Stimulated activated CD8-positive, alpha-beta memory T cell treated with anti-CD3 and anti-CD28 coated beads, Interleukin-4, amount 100 ng/mL, for 1 hour (primary cell): ENCODE data around the gene STK25.
A peak's percentile ranks its signal among the peaks of the same experiment; 100 is the strongest.
"Not testable (repeated sequence)": the region's sequence is repeated elsewhere in the genome, so short reads cannot be mapped to it uniquely, and the experiment has no call there.

Experiments used
- DNase-seq, 2 donors: peaks; one replicate each; pipeline ENCODE4 v3.0.0-alpha.2; 2020; ENCODE audit warnings: low read depth in 2 of 2, low spot score in 1 of 2

Gene STK25

GRCh38 chr2:241467777-241468475 is 40.5 kb downstream of the STK25 start:
- DNase-seq = no peak

- DNase-seq = no peak
These were observed 42.2 kb downstream of the STK25 start for GRCh38 chr2:241466230-241466629.

DNA sequence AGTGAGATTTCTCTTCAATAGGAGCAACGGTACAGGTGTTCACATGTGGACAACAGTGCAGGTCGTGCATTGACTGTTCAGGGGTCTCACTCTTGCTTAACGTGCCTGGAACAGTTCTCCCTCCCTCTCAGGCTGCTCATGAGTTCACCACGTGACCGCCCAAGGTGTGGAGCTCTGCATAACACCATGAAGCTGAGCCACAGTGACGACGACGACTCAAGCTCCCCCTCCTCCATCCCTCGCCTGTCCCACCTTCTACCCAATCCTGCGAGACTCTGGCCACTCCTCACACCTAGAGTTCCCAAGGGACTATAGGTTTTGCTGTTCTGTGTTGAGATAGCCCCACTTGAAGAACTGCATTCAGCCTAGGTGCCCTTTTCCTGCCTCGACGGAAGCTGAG is 42.8 kb downstream of the STK25 start:
- DNase-seq = no peak

- DNase-seq = no peak
These were observed 44.9 kb downstream of the STK25 start for GRCh38 chr2:241463276-241464135.

DNA sequence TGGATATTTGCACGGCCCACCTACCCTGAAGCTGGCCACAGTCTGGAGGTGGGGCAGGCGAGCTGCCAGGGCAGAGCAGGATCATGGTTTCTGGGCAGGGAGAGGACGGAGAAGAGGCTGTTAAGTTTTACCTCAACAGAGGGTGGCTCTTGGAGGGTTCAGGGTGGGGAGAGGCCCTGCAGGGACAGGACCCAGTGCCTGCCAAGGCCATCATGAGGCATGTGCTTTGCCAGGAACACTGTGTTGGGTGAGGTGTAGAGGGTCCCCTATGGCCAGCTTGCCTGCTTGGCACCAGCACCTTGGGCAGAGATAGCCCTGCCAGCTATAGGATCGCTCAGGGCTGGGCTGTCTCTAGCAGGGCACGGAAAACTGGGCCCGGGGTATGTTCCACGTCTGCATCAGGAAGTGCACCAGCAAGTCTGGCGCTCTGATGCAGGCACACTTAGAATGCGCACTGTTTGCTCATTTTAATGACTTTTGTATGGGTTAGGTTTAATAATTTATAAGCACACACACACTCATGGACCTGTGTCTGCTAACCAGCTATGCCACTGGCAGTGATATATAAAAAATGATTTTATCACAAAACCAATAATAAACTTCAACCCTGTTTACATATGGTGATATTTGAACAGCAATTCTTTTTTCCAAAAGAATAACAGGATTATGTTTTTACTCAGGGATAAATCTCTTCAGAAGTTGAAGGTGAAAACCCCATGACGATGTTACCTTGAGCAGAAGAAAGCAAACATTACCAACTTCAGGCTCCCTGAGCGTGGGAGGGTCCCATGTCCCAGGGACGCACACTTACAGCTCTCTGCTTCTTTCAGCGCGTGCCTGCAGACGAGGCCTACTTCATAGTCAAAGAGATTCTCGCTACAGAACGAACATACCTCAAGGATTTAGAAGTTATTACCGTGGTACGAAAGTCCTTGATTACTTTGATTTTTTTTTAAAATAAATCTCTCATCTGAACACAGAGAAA is 46.4 kb downstream of the STK25 start:
- DNase-seq = no peak

DNA sequence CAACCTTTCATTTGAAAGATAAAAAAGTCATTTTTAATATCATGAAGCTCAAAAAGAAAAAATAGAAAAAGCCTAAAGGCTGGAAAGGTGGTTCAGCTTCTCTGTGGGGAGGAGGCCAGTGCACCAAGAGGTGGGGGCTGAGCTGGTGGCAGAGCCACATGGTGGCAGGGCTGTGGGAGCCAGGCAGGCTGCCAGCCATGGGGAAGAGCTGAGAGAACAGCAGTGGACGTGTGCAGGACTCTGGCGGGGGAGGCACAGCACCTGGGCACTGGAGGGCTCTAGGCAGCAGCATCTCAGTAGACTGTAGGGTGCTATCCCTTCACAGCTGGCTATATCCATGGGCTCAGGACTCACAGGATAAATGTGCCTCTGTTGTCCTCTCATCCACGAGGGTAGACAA is 47.8 kb downstream of the STK25 start:
- DNase-seq = no peak

DNA sequence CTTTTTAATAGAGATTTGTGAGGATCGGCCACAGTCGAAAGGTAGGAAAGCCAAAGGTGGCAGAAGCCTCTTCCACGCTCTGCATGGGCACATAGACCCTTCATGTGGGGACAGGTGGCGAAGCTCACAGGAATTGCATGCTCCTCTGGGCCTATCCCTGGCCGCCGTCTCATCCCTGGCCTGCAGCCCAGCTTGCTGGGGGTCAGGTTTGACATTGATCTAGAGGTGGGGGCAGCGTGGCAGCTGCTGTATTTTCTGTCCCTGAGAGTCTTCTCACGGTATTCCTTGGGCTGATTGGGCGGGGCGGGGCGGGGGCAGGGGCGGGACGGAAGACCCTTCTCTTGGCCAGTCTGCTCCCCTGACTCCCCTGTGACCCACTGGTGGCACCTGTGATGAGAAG is 48.9 kb downstream of the STK25 start:
- no peak for DNase-seq

GRCh38 chr2:241458687-241459086 is 49.7 kb downstream of the STK25 start:
- no peak for DNase-seq

DNA sequence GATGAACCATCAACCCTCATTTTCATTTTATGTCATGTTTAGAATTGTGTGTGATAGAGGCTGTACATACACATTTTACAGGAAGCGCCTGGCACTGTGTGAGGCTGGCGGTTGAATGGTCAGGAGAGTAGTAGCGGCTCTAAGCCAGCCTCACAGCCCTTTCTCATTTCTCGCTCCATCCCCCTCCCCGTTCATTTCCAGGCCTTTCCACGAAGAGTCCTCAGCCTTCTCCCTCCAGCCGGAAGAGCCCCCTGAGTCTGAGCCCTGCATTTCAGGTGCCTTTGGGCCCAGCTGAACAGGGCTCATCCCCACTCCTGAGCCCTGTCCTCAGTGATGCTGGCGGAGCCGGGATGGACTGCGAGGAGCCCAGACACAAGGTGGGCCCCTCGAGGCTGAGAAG is 51.8 kb downstream of the STK25 start:
- no peak for DNase-seq

GRCh38 chr2:241454837-241455485 is 53.4 kb downstream of the STK25 start:
- DNase-seq = no peak

DNA sequence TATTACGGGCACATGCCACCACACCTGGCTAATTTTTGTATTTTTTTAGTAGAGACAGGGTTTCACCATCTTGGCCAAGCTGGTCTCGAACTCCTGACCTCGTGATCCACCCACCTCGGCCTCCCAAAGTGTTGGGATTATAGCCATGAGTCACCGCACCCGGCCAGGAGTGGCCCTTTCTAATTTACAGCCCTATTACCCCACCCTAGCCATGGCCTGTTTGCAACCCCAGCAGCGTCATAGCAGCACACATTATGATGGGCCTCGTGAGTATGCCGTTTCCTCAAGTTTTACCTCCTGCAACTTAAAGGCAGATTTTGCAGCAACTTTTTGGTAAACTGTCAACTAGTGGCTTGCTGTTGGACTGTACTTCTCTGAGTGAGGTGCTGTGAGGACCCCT is 54.5 kb downstream of the STK25 start:
- not testable (repeated sequence) for DNase-seq

DNA sequence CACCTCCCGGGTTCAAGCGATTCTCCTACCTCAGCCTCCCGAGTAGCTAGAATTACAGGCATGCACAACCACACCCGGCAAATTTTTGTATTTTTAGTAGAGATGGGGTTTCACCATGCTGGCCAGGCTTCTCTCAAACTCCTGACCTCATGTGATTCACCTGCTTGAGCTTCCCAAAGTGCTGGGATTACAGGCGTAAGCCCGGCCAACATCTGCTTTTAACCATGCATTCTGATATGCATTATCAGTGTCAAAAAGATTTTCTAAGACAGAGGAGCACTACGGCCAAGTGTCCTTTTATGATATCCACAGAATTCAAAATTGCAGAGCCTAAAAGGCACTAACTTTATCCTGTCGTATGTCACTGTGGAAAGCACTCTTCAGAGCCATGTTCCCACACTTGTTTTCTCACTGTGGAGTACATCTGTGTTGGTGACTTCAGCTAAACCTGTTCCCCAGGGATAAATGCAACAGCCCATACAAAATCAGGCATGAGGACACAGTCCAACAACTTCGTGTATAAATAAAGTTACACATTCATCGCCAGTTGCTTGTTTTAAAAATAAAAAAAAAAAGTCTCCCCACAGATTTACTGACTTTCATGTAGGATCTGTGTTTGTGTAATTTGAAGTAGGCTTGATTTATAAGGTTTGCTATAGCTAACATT is 56.4 kb downstream of the STK25 start:
- no peak for DNase-seq

GRCh38 chr2:241450092-241450491 is 58.3 kb downstream of the STK25 start:
- not testable (repeated sequence) for DNase-seq

DNA sequence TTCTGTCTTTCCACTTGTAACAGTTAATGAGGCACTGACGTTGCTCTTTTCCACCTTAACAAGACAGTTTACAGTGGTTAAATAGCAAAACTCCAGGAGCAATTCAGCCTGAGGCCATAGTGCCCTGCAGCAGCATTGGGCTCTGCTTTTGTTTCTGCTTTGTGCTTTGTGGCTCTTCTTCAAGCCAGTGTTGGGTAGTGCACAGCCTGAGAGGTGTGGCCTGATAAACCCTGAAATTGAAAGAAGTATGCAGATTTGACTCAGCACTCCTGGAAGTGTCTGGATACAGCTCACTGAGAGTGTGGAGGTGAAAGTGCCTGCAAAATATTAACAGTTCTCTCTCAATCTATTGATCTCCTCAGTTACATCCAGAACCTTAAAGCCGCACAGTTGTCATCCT is 63.0 kb downstream of the STK25 start:
- DNase-seq = no peak

DNA sequence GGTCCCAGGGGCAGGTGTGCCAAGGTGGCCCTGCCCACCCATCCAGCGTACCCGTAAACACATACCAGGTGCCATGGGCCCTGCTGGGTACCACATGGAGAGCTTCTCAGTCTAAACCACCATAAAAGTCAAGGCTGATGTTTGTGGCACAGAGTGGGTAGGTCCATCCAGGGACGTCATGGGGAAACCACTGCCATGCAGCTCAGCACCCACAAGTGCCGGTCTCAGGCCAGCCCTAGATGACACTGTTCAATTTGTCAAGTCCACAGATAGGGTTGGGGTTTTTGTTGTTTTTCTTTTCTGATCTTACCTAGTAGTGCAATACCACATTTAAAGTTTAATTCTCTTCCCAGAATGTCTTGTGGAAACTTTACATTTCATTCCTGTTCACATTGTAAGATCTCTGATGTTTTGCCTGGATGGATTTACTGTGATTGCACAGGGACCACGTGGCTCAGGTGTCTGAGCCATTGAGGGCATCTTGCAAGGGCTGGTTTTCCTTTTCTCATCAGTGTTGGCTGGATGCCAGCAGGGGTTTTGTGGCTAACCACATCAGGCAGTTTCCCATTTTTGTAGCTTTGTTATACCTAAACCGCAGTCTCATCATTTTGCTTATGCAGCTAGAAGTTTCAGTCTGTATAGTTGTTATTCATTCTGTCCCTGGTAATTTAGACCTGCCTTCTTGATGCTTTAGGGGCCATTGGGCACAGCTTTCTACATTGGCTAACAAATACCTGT is 64.7 kb downstream of the STK25 start:
- DNase-seq = peak; percentile 84 to 92
